Liver (tissue), 9 donors: ENCODE measurements around the gene ANKRD28. TPM values are rescaled to one million over a fixed set of nuclear protein-coding genes. Genes with fewer than 3 reads are reported as not detected.
"Not testable (repeated sequence)": the region's sequence is repeated elsewhere in the genome, so short reads cannot be mapped to it uniquely, and the experiment has no call there.

Experiments used
- DNase-seq: peaks from one replicate; pipeline ENCODE4 v3.0.0-alpha.2; 2017; ENCODE audit warnings: low spot score
- H3K27ac ChIP-seq, 2 donors: one replicate each; pipeline ENCODE4 v1.7.0; 2013; ENCODE audit warnings: inconsistent platforms in 2 of 2, low read length in 2 of 2, control low read depth in 1 of 2, low read depth in 1 of 2, mild to moderate bottlenecking in 1 of 2
- H3K27me3 ChIP-seq, 4 donors: one replicate each; pipeline versions ENCODE4 v1.6.1 to v1.7.0; 2013; ENCODE audit warnings: low read length in 3 of 4, inconsistent platforms in 1 of 4, mild to moderate bottlenecking in 1 of 4, moderate library complexity in 1 of 4; ENCODE audit not compliant: control insufficient read depth in 4 of 4, insufficient read depth in 4 of 4
- H3K36me3 ChIP-seq, 4 donors: one replicate each; pipeline versions ENCODE4 v1.6.1 to v1.7.0; 2013; ENCODE audit warnings: low read length in 3 of 4, mild to moderate bottlenecking in 3 of 4, low read depth in 1 of 4, moderate library complexity in 1 of 4; ENCODE audit not compliant: control insufficient read depth in 4 of 4, insufficient read depth in 3 of 4
- H3K4me1 ChIP-seq, 4 donors: one replicate each; pipeline versions ENCODE4 v1.6.1 to v1.7.0; 2013; ENCODE audit warnings: low read length in 3 of 4, mild to moderate bottlenecking in 3 of 4, moderate library complexity in 1 of 4; ENCODE audit not compliant: control insufficient read depth in 4 of 4, insufficient read depth in 4 of 4
- H3K4me3 ChIP-seq, 3 donors: one replicate each; pipeline versions ENCODE4 v1.6.1 to v1.7.0; 2013; ENCODE audit warnings: low read length in 3 of 3, control low read depth in 1 of 3, low read depth in 1 of 3, mild to moderate bottlenecking in 1 of 3
- H3K9ac ChIP-seq, 2 donors: one replicate each; pipeline ENCODE4 v1.7.0; 2013; ENCODE audit warnings: low read length in 2 of 2, mild to moderate bottlenecking in 2 of 2, moderate library complexity in 2 of 2, control low read depth in 1 of 2, low read depth in 1 of 2
- H3K9me3 ChIP-seq, 4 donors: one replicate each; pipeline versions ENCODE4 v1.6.1 to v1.7.0; 2013; ENCODE audit warnings: low read length in 3 of 4; ENCODE audit not compliant: control insufficient read depth in 4 of 4
- FOXA1 ChIP-seq: IDR thresholded peaks from 2 replicates; pipeline ENCODE4 v1.6.1; 2016; ENCODE audit warnings: antibody characterized with exemption
- FOXA2 ChIP-seq: IDR thresholded peaks from 2 replicates; pipeline ENCODE4 v1.6.1; 2016; ENCODE audit warnings: antibody characterized with exemption
- GABPA ChIP-seq, 2 donors: IDR thresholded peaks in 1 of 2; conservative IDR thresholded peaks in 1 of 2; 2 replicates each; pipeline ENCODE4 v1.6.1; 2016; ENCODE audit warnings: antibody characterized with exemption in 2 of 2, mild to moderate bottlenecking in 1 of 2, moderate library complexity in 1 of 2
- HNF4G ChIP-seq: IDR thresholded peaks from 2 replicates; pipeline ENCODE4 v1.6.1; 2016; ENCODE audit warnings: antibody characterized with exemption
- JUND ChIP-seq, 2 donors: IDR thresholded peaks; 2 replicates each; pipeline ENCODE4 v1.6.1; 2016; ENCODE audit warnings: antibody characterized with exemption in 2 of 2
- RAD21 ChIP-seq, 2 donors: IDR thresholded peaks; 2 replicates each; pipeline ENCODE4 v1.6.1; 2016; ENCODE audit warnings: antibody characterized with exemption in 2 of 2, mild to moderate bottlenecking in 2 of 2
- RXRA ChIP-seq, 2 donors: IDR thresholded peaks; 2 replicates each; pipeline ENCODE4 v1.6.1; 2017 to 2018; ENCODE audit warnings: antibody characterized with exemption in 2 of 2, mild to moderate bottlenecking in 1 of 2
- SP1 ChIP-seq: IDR thresholded peaks from 2 replicates; pipeline ENCODE4 v1.6.1; 2018; ENCODE audit warnings: antibody characterized with exemption, mild to moderate bottlenecking
- TAF1 ChIP-seq: conservative IDR thresholded peaks from 2 replicates; pipeline ENCODE4 v1.6.1; 2016; ENCODE audit warnings: antibody characterized with exemption, mild to moderate bottlenecking
- YY1 ChIP-seq: IDR thresholded peaks from 2 replicates; pipeline ENCODE4 v1.6.1; 2016; ENCODE audit warnings: antibody characterized with exemption, mild to moderate bottlenecking
- ZBTB33 ChIP-seq: IDR thresholded peaks from 2 replicates; pipeline ENCODE4 v1.6.1; 2016; ENCODE audit warnings: antibody characterized with exemption
- WGBS: extraction: QIAGEN DNeasy Blood & Tissue Kit; methylation state at CpG from one replicate; pipeline ENCODE4 v1.1.7; 2013; 5-methylcytosine and 5-hydroxymethylcytosine counted together
- polyA plus RNA-seq, 2 donors: library from polyadenylated mRNA; stranded (reverse) in 1 of 2; unstranded in 1 of 2; fragments of 200-250 nt in 1 of 2; fragments of >200 nt in 1 of 2; fragmentation: Nextera tagmentation in 1 of 2; extraction: Ambion mirVana in 1 of 2; gene quantifications; one replicate each; pipeline versions ENCODE4 v1.2.1 to v1.2.3, GENCODE V29; 2013 to 2015
- total RNA-seq, 2 donors: library from RNA; depleted of rRNA; stranded (reverse); fragments of >200 nt; gene quantifications; one replicate each; pipeline ENCODE4 v1.2.3, GENCODE V29; 2014
- TF ChIP-seq, protein P1 (sequence below): fragments of 150-350 bp; IDR thresholded peaks from 2 replicates; pipeline ENCODE4 v1.5.1; 2017; ENCODE audit warnings: improper control_type of control experiment, low read depth, low read length; ENCODE audit not compliant: missing input control
- TF ChIP-seq, protein P2 (sequence below): IDR thresholded peaks from 2 replicates; pipeline ENCODE4 v1.6.1; 2016; ENCODE audit warnings: antibody characterized with exemption
- donor health status: healthy.
- donor health status: healthy.
- donor health status: healthy.
- donor health status: healthy.
- donor health status: healthy.

Gene ANKRD28
- total and polyA plus RNA-seq, 4 donors, result 9.2 to 39.1 (median 16.8) TPM

DNA sequence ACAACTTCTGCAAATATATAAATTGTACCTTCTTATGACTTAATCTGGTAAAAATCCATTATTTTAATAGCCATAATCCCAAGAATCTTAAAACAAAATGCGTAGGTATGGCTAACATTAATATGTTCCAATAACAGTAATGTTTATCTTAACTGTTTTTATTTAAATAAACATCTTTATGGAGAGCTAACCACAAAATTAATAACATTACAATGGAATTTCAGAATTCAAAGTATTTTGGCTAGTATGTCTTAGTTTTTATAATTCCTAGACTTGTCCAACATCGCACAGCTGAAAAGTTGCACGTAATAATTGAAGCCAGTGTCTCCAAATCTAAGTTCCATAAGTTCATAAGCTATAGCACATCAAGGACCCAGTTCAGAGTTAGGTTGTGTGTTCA lies 47.6 kb downstream of the ANKRD28 start (continued):
- TF ChIP-seq, protein P1, sequence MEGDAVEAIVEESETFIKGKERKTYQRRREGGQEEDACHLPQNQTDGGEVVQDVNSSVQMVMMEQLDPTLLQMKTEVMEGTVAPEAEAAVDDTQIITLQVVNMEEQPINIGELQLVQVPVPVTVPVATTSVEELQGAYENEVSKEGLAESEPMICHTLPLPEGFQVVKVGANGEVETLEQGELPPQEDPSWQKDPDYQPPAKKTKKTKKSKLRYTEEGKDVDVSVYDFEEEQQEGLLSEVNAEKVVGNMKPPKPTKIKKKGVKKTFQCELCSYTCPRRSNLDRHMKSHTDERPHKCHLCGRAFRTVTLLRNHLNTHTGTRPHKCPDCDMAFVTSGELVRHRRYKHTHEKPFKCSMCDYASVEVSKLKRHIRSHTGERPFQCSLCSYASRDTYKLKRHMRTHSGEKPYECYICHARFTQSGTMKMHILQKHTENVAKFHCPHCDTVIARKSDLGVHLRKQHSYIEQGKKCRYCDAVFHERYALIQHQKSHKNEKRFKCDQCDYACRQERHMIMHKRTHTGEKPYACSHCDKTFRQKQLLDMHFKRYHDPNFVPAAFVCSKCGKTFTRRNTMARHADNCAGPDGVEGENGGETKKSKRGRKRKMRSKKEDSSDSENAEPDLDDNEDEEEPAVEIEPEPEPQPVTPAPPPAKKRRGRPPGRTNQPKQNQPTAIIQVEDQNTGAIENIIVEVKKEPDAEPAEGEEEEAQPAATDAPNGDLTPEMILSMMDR, result no peak
- no peak for TF ChIP-seq GABPA (IDR thresholded peaks at IDR 0.05 in 1 of 2, conservative IDR thresholded peaks at IDR 0.05 in 1 of 2)
- no peak for TF ChIP-seq RXRA (IDR thresholded peaks at IDR 0.05)
- TF ChIP-seq JUND (IDR thresholded peaks at IDR 0.05), result no peak

DNA sequence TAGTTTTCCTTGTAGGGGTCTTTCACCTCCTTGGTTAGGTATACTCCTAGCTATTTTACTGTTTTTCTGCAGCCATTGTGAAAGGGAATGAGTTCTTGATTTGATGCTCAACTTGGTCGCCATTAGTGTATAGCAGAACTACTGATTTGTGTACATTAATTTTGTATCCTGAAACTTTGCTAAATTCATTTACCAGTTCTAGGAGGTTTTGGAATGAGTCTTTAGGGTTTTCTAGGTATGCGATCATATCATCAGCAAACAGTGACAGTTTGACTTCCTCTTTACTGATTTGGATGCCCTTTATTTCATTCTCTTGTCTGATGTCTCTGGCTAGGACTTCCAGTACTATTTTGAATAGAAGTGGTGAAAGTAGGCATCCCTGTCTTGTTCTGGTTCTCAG lies 51.9 kb downstream of the ANKRD28 start:
- not testable (repeated sequence) for H3K9me3 ChIP-seq, H3K27me3 ChIP-seq, H3K4me3 ChIP-seq, H3K9ac ChIP-seq, H3K4me1 ChIP-seq, H3K36me3 ChIP-seq, DNase-seq
- WGBS, result 90% methylated on average over 2 of the region's 2 CpGs
- peak overlapping the region; percentile 16 to 25 for H3K27ac ChIP-seq

DNA sequence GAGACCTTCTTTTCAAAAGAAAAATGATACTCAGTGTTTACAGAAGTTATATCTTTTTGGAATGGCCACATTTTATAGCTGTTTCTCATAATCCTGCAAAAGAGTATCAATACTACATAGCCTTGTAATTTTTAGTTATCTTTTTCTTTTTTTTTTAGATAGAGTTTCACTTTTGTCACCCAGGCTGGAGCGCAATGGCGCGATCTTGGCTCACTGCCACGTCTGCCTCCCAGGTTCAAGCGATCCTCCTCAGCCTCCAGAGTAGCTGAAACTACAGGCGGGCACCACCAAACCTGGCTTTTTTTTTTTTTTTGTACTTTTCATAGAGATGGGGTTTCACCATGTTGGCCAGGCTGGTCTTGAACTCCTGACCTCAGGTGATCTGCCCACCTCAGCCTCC lies 53.6 kb downstream of the ANKRD28 start:
- Histone ChIP-seq H3K9me3 (no peaks in the 10 kb centered on the region), H3K4me1 (peaks cover 0 to 8% (median 7%) of the 10 kb centered on the region in 4 donors), H3K9ac (no peak overlapping the region), H3K4me3 (no peak overlapping the region), H3K36me3 (peaks cover 0 to 1% (median 0%) of the 10 kb centered on the region in 4 donors), H3K27ac (no peak overlapping the region), H3K27me3 (no peaks in the 10 kb centered on the region)
- no peak for DNase-seq
- no peak for TF ChIP-seq FOXA2
- no peak for TF ChIP-seq ZBTB33
- no peak for TF ChIP-seq SP1
- no peak for TF ChIP-seq RXRA (IDR thresholded peaks at IDR 0.05)
- no peak for TF ChIP-seq GABPA (IDR thresholded peaks at IDR 0.05 in 1 of 2, conservative IDR thresholded peaks at IDR 0.05 in 1 of 2)
- no peak for TF ChIP-seq YY1
- TF ChIP-seq JUND (IDR thresholded peaks at IDR 0.05), result no peak
- no peak for TF ChIP-seq FOXA1
- TF ChIP-seq, protein P2, sequence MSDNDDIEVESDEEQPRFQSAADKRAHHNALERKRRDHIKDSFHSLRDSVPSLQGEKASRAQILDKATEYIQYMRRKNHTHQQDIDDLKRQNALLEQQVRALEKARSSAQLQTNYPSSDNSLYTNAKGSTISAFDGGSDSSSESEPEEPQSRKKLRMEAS, result no peak
- no peak for TF ChIP-seq TAF1
- TF ChIP-seq, protein P1, result no peak
- no peak for TF ChIP-seq HNF4G
- no peak for TF ChIP-seq RAD21 (IDR thresholded peaks at IDR 0.05)
- WGBS, result 86% methylated on average over 6 of the region's 6 CpGs
